RPMI7951 (cell line): ENCODE measurements around the gene EFCAB6. TPM values are rescaled to one million over a fixed set of nuclear protein-coding genes. Genes with fewer than 3 reads are reported as not detected.

ENCODE experiments used
- DNase-seq: peaks from one replicate; pipeline ENCODE4 v3.0.0-alpha.2; 2012; ENCODE audit warnings: low read depth
- total RNA-seq: library from RNA; depleted of rRNA; stranded (reverse); fragments of >200 nt; shearing (Covaris generic); gene quantifications from 2 replicates; pipeline ENCODE4 v1.2.3, GENCODE V29; 2014

EFCAB6 gene
- total RNA-seq, 1 experiment from 2014 or later = 0.48 TPM

DNA sequence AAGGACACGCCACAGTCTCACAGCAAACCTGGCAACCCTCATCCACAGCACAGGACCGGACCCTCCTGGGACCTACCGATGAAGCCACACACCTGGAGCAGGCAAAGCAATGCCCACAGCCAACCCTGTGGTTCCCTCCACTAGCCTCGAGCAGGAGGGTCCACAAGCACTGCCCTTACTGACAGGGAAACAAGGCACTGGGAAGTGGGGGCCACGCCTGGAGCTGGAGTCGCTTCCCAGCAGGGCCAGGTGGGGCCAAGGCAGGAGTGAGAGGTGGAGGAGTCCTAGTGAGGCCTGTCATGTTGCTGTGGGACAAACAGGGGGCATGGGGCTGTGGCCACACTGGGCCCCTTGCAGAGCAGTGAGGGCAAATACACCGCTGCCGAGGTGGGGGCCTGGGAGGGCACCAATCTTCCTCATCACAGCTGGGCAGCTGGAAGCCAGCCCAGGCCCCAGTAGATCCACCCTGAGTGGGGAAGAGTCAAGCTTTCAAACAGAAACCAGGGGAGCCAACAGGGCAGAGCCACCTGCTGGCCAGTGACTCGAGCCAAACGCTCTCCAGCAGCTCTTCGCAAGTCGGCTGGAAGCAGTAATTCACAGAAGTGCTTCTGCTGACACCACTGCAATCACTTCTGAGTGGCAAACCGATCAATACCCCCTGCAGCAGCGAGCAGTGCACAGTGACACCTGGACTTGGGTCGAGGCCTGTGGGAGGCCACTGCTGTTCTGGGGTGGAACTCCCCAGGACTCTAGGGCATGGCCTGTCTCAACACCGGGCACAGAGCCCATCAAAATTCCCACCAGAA is 36.5 kb upstream of the EFCAB6 start:
- DNase-seq = no peak

GRCh38 chr22:43847376-43848289 is 35.5 kb upstream of the EFCAB6 start:
- DNase-seq = no peak

GRCh38 chr22:43846966-43847365 is 34.9 kb upstream of the EFCAB6 start:
- DNase-seq = no peak

DNA sequence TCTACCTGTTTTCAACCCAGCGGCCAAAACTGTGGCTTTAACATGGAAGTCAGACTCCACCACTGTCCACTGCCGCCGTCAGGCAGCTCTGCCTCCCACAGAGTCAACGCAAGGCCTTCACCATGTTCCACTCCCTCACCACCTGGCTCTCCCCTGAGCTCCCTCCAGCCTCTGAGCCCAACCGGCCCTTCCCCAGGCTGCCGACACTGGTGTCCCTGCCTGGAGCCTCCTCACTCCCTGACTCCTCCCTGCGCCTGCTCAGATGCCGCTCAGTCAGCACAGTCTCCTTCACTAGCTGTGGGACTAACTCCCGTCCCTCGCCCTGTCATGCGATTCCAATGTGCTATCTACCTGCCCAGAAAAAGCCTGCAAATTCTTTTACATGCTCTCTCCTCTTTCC is 33.9 kb upstream of the EFCAB6 start:
- no peak for DNase-seq

GRCh38 chr22:43844560-43845545 is 32.7 kb upstream of the EFCAB6 start:
- no peak for DNase-seq

- DNase-seq = no peak
Measured at GRCh38 chr22:43843783-43844530, 31.9 kb upstream of the EFCAB6 start.

DNA sequence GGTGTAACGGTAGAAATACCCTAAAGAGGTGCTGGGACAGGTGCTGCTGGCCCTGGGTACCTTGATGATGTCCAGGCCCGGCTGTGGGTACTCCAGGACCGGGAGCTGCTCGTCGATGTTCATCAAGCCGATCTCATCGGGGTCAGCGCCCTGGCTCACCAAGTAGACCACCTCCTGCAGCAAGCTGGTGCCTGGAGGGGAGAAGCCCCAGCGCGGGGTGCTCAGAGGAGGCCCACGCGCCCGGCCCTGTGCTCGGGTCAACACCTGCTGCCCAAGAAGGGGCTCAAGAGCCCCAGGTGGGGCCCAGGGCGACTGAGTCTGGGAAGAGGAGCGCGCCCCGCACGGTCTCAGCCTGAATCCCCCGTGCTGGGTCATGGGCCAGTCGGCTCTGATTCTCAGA is 29.6 kb upstream of the EFCAB6 start:
- no peak for DNase-seq

GRCh38 chr22:43840851-43841250 is 28.7 kb upstream of the EFCAB6 start:
- no peak for DNase-seq

- no peak for DNase-seq
Measured at GRCh38 chr22:43840431-43840830, 28.3 kb upstream of the EFCAB6 start.

- DNase-seq = no peak
Measured at GRCh38 chr22:43839781-43840180, 27.7 kb upstream of the EFCAB6 start.

GRCh38 chr22:43838571-43839307 is 26.6 kb upstream of the EFCAB6 start:
- DNase-seq = no peak

- no peak for DNase-seq
Measured at GRCh38 chr22:43838161-43838560, 26.1 kb upstream of the EFCAB6 start.

- no peak for DNase-seq
Measured at GRCh38 chr22:43837666-43838065, 25.6 kb upstream of the EFCAB6 start.

DNA sequence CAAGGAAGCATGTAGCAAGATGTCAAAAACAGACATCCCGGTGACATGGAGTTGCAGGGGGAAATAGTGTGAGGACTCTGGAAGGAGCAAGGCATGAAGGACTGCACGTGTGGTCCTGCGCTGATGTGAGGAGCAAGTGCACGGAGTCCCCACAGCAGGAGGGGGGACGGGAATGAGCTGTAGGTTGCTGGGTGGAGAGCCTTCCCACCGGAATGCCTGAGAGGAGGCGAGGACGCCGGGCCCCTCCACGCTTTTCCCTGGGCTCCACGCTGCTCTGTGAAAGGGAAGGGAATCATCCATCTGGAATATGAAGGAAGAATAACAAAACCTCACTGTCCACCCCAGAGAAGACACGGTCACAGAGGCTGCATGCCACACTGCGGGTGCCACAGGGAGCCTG is 23.6 kb upstream of the EFCAB6 start:
- no peak for DNase-seq

DNA sequence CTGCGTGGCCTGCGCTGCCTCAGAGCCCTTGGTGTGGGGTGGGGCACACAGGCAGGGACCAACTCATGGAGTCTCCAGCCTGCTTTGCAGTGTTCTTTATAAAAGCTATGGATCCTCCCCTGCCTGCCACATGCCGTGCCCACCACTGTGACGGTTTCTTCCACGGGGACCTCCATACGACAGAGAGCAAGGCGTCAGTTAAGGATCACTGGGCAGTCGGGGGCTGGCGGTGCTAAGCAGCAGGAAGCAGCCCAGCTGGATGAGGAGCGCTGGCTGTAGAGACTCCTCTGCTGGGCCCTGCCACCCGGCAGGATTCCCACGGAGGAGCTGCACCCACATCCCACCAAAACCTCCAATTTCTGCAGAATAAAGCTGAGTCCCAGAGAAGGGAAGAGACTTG is 23.1 kb upstream of the EFCAB6 start:
- no peak for DNase-seq

GRCh38 chr22:43833286-43834240 is 21.5 kb upstream of the EFCAB6 start:
- no peak for DNase-seq

DNA sequence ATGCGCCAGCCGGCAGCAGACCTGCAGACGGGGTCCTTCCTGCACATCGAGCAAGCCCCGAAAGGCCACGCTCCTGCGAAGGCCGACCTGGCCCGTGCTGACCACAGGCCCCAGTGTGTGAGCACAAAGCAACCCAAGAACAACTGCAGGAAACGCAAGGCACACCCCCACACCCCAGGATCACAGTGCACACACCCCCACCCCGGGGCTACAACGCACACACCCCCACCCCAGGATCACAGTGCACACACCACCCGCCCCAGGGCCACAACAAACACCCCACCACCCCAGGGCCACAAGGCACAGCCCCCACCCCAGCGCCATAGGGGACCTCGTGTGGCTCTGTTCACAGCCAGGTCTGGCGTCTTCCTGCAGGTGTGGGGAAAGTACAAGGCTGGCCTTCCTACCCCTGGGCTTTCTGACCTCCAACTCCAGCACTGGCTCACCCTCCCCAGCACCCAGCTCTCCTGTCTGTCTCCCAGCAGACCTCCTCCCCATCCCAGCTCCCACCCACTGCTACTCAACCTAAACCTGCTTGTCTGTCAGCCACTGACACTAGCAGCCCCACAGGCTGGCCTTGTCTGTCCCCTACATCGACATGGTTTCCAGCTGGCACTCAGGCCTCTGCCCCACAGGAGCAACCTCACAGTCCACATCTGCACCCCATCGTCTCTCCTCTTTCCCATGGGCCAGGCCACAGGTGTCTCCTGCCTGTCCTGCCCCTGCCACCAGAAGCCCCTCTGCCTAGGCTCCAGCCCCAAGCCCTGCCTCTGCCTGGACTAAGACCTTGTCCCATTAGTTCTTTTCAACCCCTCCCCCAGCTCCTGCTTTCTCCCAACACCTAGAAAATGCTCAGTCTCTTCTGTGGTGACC is 20.5 kb upstream of the EFCAB6 start:
- no peak for DNase-seq
